Stimulated activated naive CD8-positive, alpha-beta T cell treated with anti-CD3 and anti-CD28 coated beads, Interleukin-15, Interleukin-2, amounts not matched to agents 100 ng/mL and 50 ng/mL, for 24 hours (primary cell): ENCODE data around the gene IKZF2.

Experiments
- H3K27ac Mint-ChIP-seq: one replicate; pipeline ENCODE4 v1.8.0; 2021; ENCODE audit warnings: mild to moderate bottlenecking, mixed read lengths
- H3K27me3 Mint-ChIP-seq: one replicate; pipeline ENCODE4 v1.8.0; 2021; ENCODE audit warnings: mixed read lengths
- H3K36me3 Mint-ChIP-seq: one replicate; pipeline ENCODE4 v1.8.0; 2021; ENCODE audit warnings: low read depth, mixed read lengths
- H3K4me1 Mint-ChIP-seq: one replicate; pipeline ENCODE4 v1.8.0; 2021; ENCODE audit warnings: low read depth, mixed read lengths
- H3K4me3 Mint-ChIP-seq: one replicate; pipeline ENCODE4 v1.8.0; 2021; ENCODE audit warnings: mild to moderate bottlenecking, mixed read lengths
- H3K9me3 Mint-ChIP-seq: one replicate; pipeline ENCODE4 v1.8.0; 2021; ENCODE audit warnings: mixed read lengths

Gene IKZF2

GRCh38 chr2:213137064-213137463, 14.3 kb downstream of the IKZF2 start:
- Mint-ChIP-seq H3K27ac (no peak overlapping the region), H3K36me3 (no peaks in the 10 kb centered on the region), H3K9me3 (no peaks in the 10 kb centered on the region), H3K27me3 (no peaks in the 10 kb centered on the region), H3K4me1 (peaks cover 23% of the 10 kb centered on the region), H3K4me3 (no peak overlapping the region)

GRCh38 chr2:213129311-213129710, 22.1 kb downstream of the IKZF2 start:
- Mint-ChIP-seq H3K27ac (peak overlapping the region; percentile 65), H3K4me3 (peak overlapping the region; percentile 35)

GRCh38 chr2:213125646-213126347, 25.6 kb downstream of the IKZF2 start:
- Mint-ChIP-seq H3K27ac (peak overlapping the region; percentile 76), H3K9me3 (no peaks in the 10 kb centered on the region), H3K36me3 (peaks cover 4% of the 10 kb centered on the region), H3K4me1 (peaks cover 73% of the 10 kb centered on the region), H3K27me3 (no peaks in the 10 kb centered on the region), H3K4me3 (no peak overlapping the region)

More at GRCh38 chr2:213129311-213129710, 22.1 kb downstream of the IKZF2 start:
- Mint-ChIP-seq H3K36me3 (peaks cover 4% of the 10 kb centered on the region), H3K4me1 (peaks cover 57% of the 10 kb centered on the region), H3K27me3 (no peaks in the 10 kb centered on the region), H3K9me3 (no peaks in the 10 kb centered on the region)

DNA sequence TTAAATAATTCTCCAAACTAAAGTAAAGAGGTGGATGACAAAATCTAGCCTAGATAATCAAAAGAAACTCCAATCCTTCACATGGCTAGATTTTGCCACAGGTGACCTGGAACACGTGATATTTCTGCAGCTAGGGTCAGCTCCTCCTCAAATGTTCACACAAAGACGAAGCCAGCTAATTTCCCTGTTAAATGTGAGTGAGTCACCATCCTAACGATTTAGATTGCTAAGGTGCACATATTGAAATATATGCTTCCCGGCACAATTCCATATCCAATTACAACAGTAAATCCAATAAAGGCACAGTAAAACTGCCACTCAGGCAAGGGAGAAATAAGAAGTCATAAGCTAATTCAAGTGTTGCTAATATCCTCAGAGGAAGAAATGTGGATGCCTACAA, 28.7 kb downstream of the IKZF2 start:
- Mint-ChIP-seq H3K36me3 (no peaks in the 10 kb centered on the region), H3K27me3 (no peaks in the 10 kb centered on the region), H3K4me1 (peaks cover 86% of the 10 kb centered on the region), H3K27ac (peak overlapping the region; percentile 66), H3K4me3 (peak overlapping the region; percentile 11), H3K9me3 (no peaks in the 10 kb centered on the region)

- no peaks in the 10 kb centered on the region for H3K36me3 Mint-ChIP-seq
- peaks cover 86% of the 10 kb centered on the region for H3K4me1 Mint-ChIP-seq
- no peak overlapping the region for H3K4me3 Mint-ChIP-seq
These were observed 29.7 kb downstream of the IKZF2 start for GRCh38 chr2:213121690-213122089.

DNA sequence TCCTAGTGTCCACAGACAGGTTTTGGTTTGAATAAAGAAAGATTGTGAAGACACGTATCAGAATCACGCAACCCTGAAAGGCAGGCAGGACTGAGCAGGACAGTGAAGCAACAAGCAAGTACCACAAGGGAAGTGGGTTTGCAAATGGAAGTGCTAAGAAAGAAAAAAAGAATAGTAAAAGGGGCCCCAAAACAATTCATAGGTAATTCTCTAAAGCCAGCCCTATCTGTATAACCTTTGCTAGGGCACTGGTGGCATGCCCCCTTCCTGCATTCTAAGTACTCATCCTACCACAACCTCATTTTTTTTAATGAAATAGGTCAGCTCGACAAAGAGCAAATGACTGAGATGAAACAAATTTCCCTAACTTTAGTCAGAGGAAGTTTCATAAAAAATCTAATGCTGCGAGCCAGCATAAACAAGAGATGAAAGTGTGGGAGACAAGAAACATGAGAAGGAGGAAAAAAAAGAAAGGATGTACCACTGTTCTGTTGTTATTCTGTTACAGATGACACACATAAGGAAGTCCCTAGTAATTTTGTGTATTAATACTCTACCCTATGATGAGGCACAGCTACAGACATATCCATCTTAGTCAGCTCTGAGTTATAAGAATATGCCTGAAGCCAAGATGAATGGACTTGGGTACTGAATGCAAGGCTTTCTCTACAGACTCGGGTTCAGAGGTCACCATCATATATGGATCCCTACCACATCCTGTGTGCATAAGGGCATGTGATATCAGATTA, 32.2 kb downstream of the IKZF2 start:
- H3K9me3 Mint-ChIP-seq: no peaks in the 10 kb centered on the region
- H3K27ac Mint-ChIP-seq: peak overlapping the region; percentile 92
- H3K27me3 Mint-ChIP-seq: no peaks in the 10 kb centered on the region
- H3K4me1 Mint-ChIP-seq: peaks cover 87% of the 10 kb centered on the region
- peaks cover 2% of the 10 kb centered on the region for H3K36me3 Mint-ChIP-seq
- peak overlapping the region; percentile 65 for H3K4me3 Mint-ChIP-seq

More at GRCh38 chr2:213121690-213122089, 29.7 kb downstream of the IKZF2 start:
- Mint-ChIP-seq H3K27ac (peak overlapping the region; percentile 65), H3K9me3 (no peaks in the 10 kb centered on the region), H3K27me3 (no peaks in the 10 kb centered on the region)

DNA sequence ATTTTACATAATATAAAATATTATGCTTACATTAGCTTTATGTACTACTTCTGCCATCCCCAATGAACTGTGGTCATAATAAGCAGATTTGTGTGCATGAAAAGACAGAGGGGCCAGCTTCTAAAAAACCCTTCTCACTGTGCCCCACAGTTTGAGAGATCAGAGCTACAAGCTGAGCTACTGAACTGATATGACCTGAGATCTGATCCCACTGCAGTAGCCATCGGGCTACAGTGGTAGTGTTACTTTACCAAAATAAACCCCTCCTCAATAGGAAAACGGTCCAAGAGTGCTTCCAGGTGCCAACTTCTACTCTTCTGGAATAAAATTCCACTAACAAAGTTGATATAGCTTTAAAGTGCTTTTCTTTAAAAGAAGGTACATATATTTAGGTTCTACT, 43.1 kb downstream of the IKZF2 start:
- Mint-ChIP-seq H3K27ac (peak overlapping the region; percentile 13), H3K27me3 (no peaks in the 10 kb centered on the region), H3K36me3 (no peaks in the 10 kb centered on the region), H3K9me3 (no peaks in the 10 kb centered on the region), H3K4me3 (no peak overlapping the region), H3K4me1 (peaks cover 34% of the 10 kb centered on the region)

DNA sequence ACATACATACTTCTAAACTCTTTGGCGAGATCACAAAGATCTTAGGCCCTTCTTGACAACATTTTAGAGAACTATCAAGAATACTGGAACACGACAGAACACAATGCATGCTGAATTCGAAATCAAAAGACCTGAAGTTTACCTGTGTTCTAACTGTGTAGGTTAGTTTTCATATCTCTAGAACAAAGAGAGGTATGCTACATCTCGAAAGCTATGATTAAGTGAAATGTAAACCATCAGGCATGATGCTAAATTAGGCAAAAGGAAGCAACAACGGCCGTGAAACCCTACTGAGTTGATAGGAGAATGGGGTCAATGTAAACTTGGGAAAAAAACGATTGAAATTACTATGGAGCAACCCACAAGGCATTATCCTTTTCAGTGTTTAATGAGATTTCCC, 43.7 kb downstream of the IKZF2 start:
- peak overlapping the region; percentile 59 for H3K4me3 Mint-ChIP-seq
- no peaks in the 10 kb centered on the region for H3K9me3 Mint-ChIP-seq
- H3K27me3 Mint-ChIP-seq: no peaks in the 10 kb centered on the region
- H3K27ac Mint-ChIP-seq: peak overlapping the region; percentile 77
- no peaks in the 10 kb centered on the region for H3K36me3 Mint-ChIP-seq
- peaks cover 36% of the 10 kb centered on the region for H3K4me1 Mint-ChIP-seq

DNA sequence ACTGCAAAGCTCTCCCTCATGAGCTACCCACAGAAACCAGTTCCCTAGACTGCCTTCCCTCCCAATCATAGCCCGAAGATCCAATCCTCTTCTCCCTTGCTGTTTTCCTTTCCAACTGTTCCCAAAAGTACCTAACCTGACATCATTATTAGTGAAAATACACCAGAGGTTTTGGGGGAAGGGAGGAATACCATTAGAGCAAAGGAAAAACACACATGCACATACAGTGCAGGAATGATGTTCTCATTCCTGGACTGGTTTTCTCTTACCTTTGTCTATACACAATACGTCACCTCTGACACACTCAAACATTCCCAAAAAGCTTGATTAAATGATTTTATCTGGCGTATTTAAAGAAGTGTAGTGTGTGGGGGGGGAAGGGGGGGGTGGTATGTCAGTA, 46.2 kb downstream of the IKZF2 start:
- no peaks in the 10 kb centered on the region for H3K9me3 Mint-ChIP-seq
- peak overlapping the region; percentile 71 for H3K4me3 Mint-ChIP-seq
- H3K27ac Mint-ChIP-seq: peak overlapping the region; percentile 51
- no peaks in the 10 kb centered on the region for H3K27me3 Mint-ChIP-seq
- peaks cover 54% of the 10 kb centered on the region for H3K4me1 Mint-ChIP-seq
- no peaks in the 10 kb centered on the region for H3K36me3 Mint-ChIP-seq

GRCh38 chr2:213104903-213105202, 46.6 kb downstream of the IKZF2 start:
- peaks cover 57% of the 10 kb centered on the region for H3K4me1 Mint-ChIP-seq
- peak overlapping the region; percentile 71 for H3K4me3 Mint-ChIP-seq
- H3K36me3 Mint-ChIP-seq: no peaks in the 10 kb centered on the region
- peak overlapping the region; percentile 51 for H3K27ac Mint-ChIP-seq
- no peaks in the 10 kb centered on the region for H3K9me3 Mint-ChIP-seq
- no peaks in the 10 kb centered on the region for H3K27me3 Mint-ChIP-seq

- Mint-ChIP-seq H3K9me3 (no peaks in the 10 kb centered on the region), H3K36me3 (no peaks in the 10 kb centered on the region), H3K27ac (peak overlapping the region; percentile 74), H3K27me3 (no peaks in the 10 kb centered on the region), H3K4me3 (peak overlapping the region; percentile 71), H3K4me1 (peaks cover 62% of the 10 kb centered on the region)
These were observed 47.1 kb downstream of the IKZF2 start for GRCh38 chr2:213104092-213104902.

DNA sequence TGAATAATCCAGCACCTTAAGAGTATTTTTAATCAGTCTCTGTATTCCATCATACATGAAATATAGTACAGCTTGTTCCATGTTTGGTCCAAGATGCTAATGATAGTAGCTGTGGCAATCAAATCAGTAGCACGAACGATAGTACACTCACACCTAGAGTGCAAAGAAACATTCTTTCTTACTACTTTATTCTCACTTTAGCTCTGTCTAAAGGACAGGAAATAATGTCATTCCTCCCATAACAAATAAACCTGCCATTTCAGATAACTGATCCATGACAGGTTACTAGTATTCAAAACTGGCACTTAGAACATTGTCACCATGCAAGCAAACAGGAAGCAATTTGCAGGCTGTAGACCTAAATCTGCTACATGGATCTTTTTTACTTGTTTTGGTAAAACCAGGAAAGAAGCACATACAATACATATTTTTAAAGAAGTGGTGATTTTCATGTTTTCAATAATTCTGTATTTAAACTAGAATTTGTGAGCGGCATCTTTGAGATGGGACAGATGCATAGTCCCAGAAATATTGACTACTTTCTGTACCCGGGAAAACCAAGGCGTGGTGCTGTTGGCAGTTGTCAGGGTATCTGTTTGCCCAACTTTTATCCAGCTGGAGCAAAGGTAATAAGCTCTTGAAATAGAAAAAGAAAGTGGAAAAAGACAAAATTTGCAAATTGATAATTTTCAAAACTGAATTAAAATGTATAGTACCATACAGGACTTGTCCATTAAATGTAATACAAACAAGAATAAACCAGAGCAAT, 49.5 kb downstream of the IKZF2 start:
- Mint-ChIP-seq H3K4me3 (peak overlapping the region; percentile 65), H3K27ac (peak overlapping the region; percentile 76), H3K36me3 (no peaks in the 10 kb centered on the region), H3K4me1 (peaks cover 60% of the 10 kb centered on the region), H3K9me3 (no peaks in the 10 kb centered on the region), H3K27me3 (no peaks in the 10 kb centered on the region)

DNA sequence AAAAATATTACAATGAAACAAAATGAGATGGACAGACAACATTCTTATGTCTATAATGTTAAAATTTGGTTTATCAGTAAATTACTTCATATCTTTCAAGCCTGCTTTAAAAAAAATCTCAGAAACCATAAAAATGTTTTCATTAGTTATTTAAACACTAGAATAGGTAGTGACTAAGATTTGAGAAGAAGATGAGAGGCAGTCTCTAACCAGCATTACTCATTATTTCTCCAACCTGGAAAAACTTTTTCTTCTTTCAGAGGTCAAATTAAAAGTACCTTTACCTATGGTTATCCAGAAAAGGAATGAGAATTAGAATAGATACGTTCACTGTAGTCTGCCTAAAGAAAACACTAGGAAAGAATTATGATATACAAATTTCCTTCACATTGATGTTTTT, 50.3 kb downstream of the IKZF2 start:
- Mint-ChIP-seq H3K9me3 (no peaks in the 10 kb centered on the region), H3K4me3 (no peak overlapping the region), H3K36me3 (no peaks in the 10 kb centered on the region), H3K27ac (peak overlapping the region; percentile 69), H3K4me1 (peaks cover 56% of the 10 kb centered on the region), H3K27me3 (no peaks in the 10 kb centered on the region)

DNA sequence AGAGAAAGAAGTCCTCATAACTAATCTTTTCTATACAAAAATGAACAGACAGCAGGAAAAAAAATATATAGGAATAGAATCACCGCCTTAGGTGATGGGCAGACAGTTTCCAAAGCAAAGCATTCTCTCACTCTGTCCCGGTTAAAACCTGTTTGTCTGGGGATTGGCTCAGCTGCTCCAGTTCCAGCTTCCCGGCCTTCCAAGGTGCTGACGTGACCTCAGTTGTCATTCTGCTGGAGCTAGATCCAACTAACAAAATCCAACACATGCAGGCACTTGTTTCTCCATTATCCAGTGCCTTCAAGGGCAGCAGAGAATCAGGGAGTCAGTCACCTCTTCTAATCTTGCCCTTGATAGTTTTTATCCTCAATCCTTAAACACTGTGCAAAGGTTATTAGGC, 52.8 kb downstream of the IKZF2 start:
- peaks cover 41% of the 10 kb centered on the region for H3K4me1 Mint-ChIP-seq
- H3K36me3 Mint-ChIP-seq: no peaks in the 10 kb centered on the region
- no peaks in the 10 kb centered on the region for H3K27me3 Mint-ChIP-seq
- H3K27ac Mint-ChIP-seq: peak overlapping the region; percentile 49
- no peaks in the 10 kb centered on the region for H3K9me3 Mint-ChIP-seq
- H3K4me3 Mint-ChIP-seq: no peak overlapping the region
